Activated naive CD4-positive, alpha-beta T cell treated with anti-CD3 and anti-CD28 coated beads for 36 hours (primary cell): ENCODE measurements around the gene RERGL. TPM values are rescaled to one million over a fixed set of nuclear protein-coding genes. Genes with fewer than 3 reads are reported as not detected.
"Not testable (repeated sequence)": the region's sequence is repeated elsewhere in the genome, so short reads cannot be mapped to it uniquely, and the experiment has no call there.

Source experiments
- CTCF ChIA-PET: fragments of 350-600 bp; sonication (Branson Sonifier 250); formaldehyde crosslinking; loops from one replicate; lab custom pipeline; 2021; ENCODE audit warnings: antibody characterized with exemption; lab: Charles Lee
- DNase-seq: peaks from one replicate; pipeline ENCODE4 v3.0.0-alpha.2; 2020
- H3K27ac Mint-ChIP-seq: one replicate; pipeline ENCODE4 v1.8.0; 2021; ENCODE audit warnings: mild to moderate bottlenecking, mixed read lengths
- H3K27me3 Mint-ChIP-seq: one replicate; pipeline ENCODE4 v1.8.0; 2021; ENCODE audit warnings: low read depth, mixed read lengths
- H3K36me3 Mint-ChIP-seq: one replicate; pipeline ENCODE4 v1.8.0; 2021; ENCODE audit warnings: low read depth, mixed read lengths
- H3K4me1 Mint-ChIP-seq: one replicate; pipeline ENCODE4 v1.8.0; 2021; ENCODE audit warnings: low read depth, mixed read lengths
- H3K4me3 Mint-ChIP-seq: one replicate; pipeline ENCODE4 v1.8.0; 2021; ENCODE audit warnings: mild to moderate bottlenecking, moderate library complexity, mixed read lengths
- H3K9me3 Mint-ChIP-seq: one replicate; pipeline ENCODE4 v1.8.0; 2021; ENCODE audit warnings: mixed read lengths
- intact Hi-C: fragments of 100-400 bp; cut with micrococcal nuclease; formaldehyde crosslinking; loops from one replicate; pipeline ENCODE4 v1.15.1; 2023
- total RNA-seq, 2 experiments: library from RNA; stranded (reverse); gene quantifications; one replicate each; pipeline ENCODE4 v1.2.3, GENCODE V29; 2021

Gene RERGL
- total RNA-seq, 2 experiments from 2014 or later = not detected

DNA sequence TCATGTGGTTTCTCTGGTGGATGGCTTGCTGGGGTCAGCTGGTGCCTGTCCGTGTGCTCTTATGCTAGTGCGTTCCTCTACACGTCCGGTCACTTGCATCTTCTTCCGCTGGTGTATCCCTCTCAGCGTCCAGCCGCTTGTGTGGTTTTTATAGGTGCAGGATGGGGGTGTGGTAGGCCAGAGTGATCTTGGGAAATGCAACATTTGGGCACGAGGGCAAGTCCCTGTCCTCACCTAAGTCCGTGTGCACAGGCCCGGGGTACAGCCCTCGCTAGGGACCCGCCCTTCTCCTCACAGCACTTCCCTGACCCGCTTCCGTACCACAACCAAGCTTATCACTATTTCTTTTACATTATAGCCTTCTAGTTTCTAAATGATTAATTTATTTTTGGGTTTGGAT lies 17.3 kb downstream of the RERGL start:
- no peak for DNase-seq
- Mint-ChIP-seq H3K4me3 (no peak overlapping the region), H3K27ac (no peak overlapping the region), H3K27me3 (no peaks in the 10 kb centered on the region), H3K9me3 (peaks cover 7% of the 10 kb centered on the region), H3K36me3 (no peaks in the 10 kb centered on the region), H3K4me1 (no peaks in the 10 kb centered on the region)
- intact Hi-C loops = no loop called here
- CTCF ChIA-PET = no interaction called here

DNA sequence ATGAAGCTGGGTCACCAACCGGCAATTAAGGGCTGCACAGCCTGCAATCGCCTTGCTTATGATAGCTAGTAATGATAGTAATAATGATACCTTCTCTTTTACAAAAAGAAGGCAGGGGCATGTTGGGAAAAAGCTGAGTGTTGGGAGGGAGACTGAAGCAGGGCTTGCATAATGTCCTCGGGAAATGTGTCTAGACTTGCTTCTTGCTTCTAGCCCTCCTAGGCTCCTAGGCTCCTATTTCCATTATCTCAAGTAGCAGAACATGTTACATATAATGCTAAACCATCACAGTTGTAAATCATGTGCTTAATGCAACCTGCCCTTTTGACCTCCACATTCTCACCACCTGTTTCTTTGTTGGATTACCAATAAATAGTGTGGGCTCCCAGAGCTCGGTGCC lies 18.7 kb downstream of the RERGL start:
- no peaks in the 10 kb centered on the region for H3K27me3 Mint-ChIP-seq
- intact Hi-C loops = no loop called here
- CTCF ChIA-PET = no interaction called here

GRCh38 chr12:18068355-18068754 lies 21.6 kb downstream of the RERGL start:
- no peaks in the 10 kb centered on the region for H3K4me1 Mint-ChIP-seq
- H3K4me3 Mint-ChIP-seq = no peak overlapping the region
- CTCF ChIA-PET = no interaction called here
- peaks cover 15% of the 10 kb centered on the region for H3K9me3 Mint-ChIP-seq
- DNase-seq = no peak
- no peaks in the 10 kb centered on the region for H3K36me3 Mint-ChIP-seq
- H3K27ac Mint-ChIP-seq = no peak overlapping the region
- intact Hi-C loops = no loop called here
- no peaks in the 10 kb centered on the region for H3K27me3 Mint-ChIP-seq

More for the DNA sequence above, 18.7 kb downstream of the RERGL start:
- Mint-ChIP-seq H3K9me3 (peaks cover 13% of the 10 kb centered on the region), H3K4me1 (no peaks in the 10 kb centered on the region), H3K4me3 (no peak overlapping the region), H3K27ac (no peak overlapping the region), H3K36me3 (no peaks in the 10 kb centered on the region)
- no peak for DNase-seq

- H3K4me1 Mint-ChIP-seq = no peaks in the 10 kb centered on the region
- no peak overlapping the region for H3K4me3 Mint-ChIP-seq
- no peak for DNase-seq
- no peak overlapping the region for H3K27ac Mint-ChIP-seq
- CTCF ChIA-PET = no interaction called here
- H3K36me3 Mint-ChIP-seq = no peaks in the 10 kb centered on the region
- H3K27me3 Mint-ChIP-seq = no peaks in the 10 kb centered on the region
- intact Hi-C loops = no loop called here
- peaks cover 15% of the 10 kb centered on the region for H3K9me3 Mint-ChIP-seq
These were observed 23.3 kb downstream of the RERGL start for GRCh38 chr12:18066666-18067065.

DNA sequence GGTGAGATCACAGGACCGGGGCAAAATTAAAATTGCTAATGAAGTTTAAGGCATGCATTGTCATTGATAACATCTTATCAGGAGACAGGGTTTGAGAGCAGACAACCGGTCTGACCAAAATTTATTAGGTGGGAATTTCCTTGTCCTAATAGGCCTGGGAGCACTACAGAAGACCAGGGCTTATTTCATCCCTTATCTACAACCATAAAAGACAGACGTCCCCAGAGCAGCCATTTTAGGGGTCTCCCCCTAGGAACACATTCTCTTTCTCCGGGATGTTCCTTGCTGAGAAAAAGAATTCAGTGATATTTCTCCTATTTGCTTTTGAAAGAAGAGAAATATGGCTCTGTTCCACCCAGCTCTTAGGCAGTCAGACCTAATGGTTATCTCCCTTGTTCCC lies 27.1 kb downstream of the RERGL start:
- peaks cover 21% of the 10 kb centered on the region for H3K9me3 Mint-ChIP-seq
- H3K27me3 Mint-ChIP-seq, H3K27ac Mint-ChIP-seq, H3K36me3 Mint-ChIP-seq, DNase-seq, H3K4me1 Mint-ChIP-seq, intact Hi-C loops, H3K4me3 Mint-ChIP-seq, CTCF ChIA-PET: not testable (repeated sequence)

DNA sequence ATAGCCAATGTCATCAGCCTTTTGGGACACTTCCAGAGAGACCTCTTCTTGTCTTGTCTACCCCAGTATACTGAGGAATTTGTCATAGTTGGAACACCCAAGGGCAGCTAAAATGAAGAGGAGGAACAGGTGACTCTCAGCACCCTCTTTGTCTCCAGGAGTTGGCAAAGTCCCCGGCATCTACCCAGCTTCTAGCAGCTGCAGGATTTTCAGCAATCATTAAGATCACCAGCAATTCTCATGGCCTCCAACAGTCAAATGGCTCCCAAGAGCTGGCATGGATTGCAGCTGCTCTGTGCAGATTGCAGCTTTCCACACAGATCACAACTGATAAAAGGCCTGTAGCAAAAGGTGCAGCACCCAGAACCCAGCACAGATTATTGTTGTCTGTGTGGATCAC lies 32.9 kb downstream of the RERGL start:
- no peak for DNase-seq
- Mint-ChIP-seq H3K27me3 (no peaks in the 10 kb centered on the region), H3K9me3 (peaks cover 10% of the 10 kb centered on the region), H3K36me3 (peaks cover 2% of the 10 kb centered on the region), H3K4me1 (no peaks in the 10 kb centered on the region), H3K4me3 (no peak overlapping the region), H3K27ac (no peak overlapping the region)
- intact Hi-C loops = no loop called here
- CTCF ChIA-PET = no interaction called here

DNA sequence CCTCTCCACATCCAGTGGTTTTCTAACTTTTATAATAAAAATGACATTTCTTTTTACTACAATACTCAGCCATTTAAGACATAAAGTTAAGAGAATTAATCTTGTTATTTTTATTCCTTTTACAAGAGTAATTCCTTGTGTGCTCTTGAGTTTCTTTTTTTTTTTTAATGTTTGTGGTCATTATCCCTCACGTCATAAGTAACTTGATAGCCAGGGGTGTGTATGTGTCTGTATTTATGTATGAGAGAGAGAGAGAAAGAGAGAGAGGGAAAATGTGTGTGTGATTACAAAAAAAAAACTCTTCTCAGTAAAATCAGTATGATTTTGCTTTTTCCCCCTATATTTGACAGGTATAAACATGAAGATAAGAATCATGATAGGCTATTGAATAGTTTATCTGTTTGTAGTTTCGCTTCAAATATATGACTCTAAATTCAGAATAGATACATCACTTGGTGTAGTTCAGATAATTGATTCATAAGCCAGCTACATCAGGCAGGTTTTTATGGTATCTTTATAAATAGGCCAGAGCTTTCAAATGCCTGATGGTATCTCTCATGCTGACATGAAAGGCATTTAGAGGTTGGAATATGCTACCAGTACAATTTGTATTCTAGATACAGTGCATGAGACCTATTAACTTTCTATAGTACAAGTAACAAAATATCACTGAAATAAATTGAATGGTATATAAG lies 34.9 kb downstream of the RERGL start:
- H3K9me3 Mint-ChIP-seq = peaks cover 7% of the 10 kb centered on the region
- peaks cover 2% of the 10 kb centered on the region for H3K36me3 Mint-ChIP-seq
- no peak overlapping the region for H3K4me3 Mint-ChIP-seq
- no peaks in the 10 kb centered on the region for H3K4me1 Mint-ChIP-seq
- H3K27ac Mint-ChIP-seq = no peak overlapping the region
- intact Hi-C loops = no loop called here
- no peak for DNase-seq
- CTCF ChIA-PET = no interaction called here
- no peaks in the 10 kb centered on the region for H3K27me3 Mint-ChIP-seq

- CTCF ChIA-PET = no interaction called here
- Mint-ChIP-seq H3K27me3 (no peaks in the 10 kb centered on the region), H3K4me1 (no peaks in the 10 kb centered on the region), H3K4me3 (no peak overlapping the region), H3K27ac (no peak overlapping the region), H3K36me3 (no peaks in the 10 kb centered on the region), H3K9me3 (peaks cover 5% of the 10 kb centered on the region)
- DNase-seq = no peak
- intact Hi-C loops = no loop called here
These were observed 44.5 kb downstream of the RERGL start for GRCh38 chr12:18045446-18045992.

GRCh38 chr12:18040060-18040742 lies 49.8 kb downstream of the RERGL start:
- H3K4me3 Mint-ChIP-seq, H3K27ac Mint-ChIP-seq, DNase-seq, intact Hi-C loops, H3K27me3 Mint-ChIP-seq, H3K9me3 Mint-ChIP-seq, CTCF ChIA-PET, H3K36me3 Mint-ChIP-seq, H3K4me1 Mint-ChIP-seq: not testable (repeated sequence)

Other genes starting within 250 kb of the RERGL start
- not detected for gene PIK3C2G, start 171.3 kb upstream of the RERGL start, total RNA-seq